Calu3 (cell line): ENCODE data around the gene NTPCR. TPM values are rescaled to one million over a fixed set of nuclear protein-coding genes. Genes with fewer than 3 reads are reported as not detected.
"Not testable (repeated sequence)": the region's sequence is repeated elsewhere in the genome, so short reads cannot be mapped to it uniquely, and the experiment has no call there.

ENCODE experiments used
- BruUV-seq: library from RNA; stranded (reverse); fragments of 400-500 nt; replicated peaks from 2 replicates; lab custom pipeline; 2021; lab: Mats Ljungman, UMichigan
- CTCF ChIA-PET: fragments of 300-600 bp; sonication (Branson Sonifier 250); formaldehyde crosslinking; loops from one replicate; lab custom pipeline; 2022; ENCODE audit warnings: antibody characterized with exemption; lab: Charles Lee
- DNase-seq: peaks from one replicate; pipeline ENCODE4 v3.0.0; 2022
- H3K27ac Mint-ChIP-seq: one replicate; pipeline ENCODE4 v1.8.0; 2022; ENCODE audit warnings: mixed read lengths; ENCODE audit not compliant: unreplicated experiment
- H3K27me3 Mint-ChIP-seq: one replicate; pipeline ENCODE4 v1.8.0; 2022; ENCODE audit warnings: mixed read lengths; ENCODE audit not compliant: unreplicated experiment
- H3K36me3 Mint-ChIP-seq: one replicate; pipeline ENCODE4 v1.8.0; 2022; ENCODE audit warnings: mild to moderate bottlenecking, moderate library complexity, mixed read lengths; ENCODE audit not compliant: insufficient read depth, unreplicated experiment
- H3K4me1 Mint-ChIP-seq: one replicate; pipeline ENCODE4 v1.8.0; 2022; ENCODE audit warnings: mild to moderate bottlenecking, low read depth, mixed read lengths; ENCODE audit not compliant: unreplicated experiment
- H3K4me3 Mint-ChIP-seq: one replicate; pipeline ENCODE4 v1.8.0; 2022; ENCODE audit warnings: mild to moderate bottlenecking, low read depth, moderate library complexity, mixed read lengths; ENCODE audit not compliant: unreplicated experiment
- H3K9me3 Mint-ChIP-seq: one replicate; pipeline ENCODE4 v1.8.0; 2022; ENCODE audit warnings: low read depth, mixed read lengths; ENCODE audit not compliant: unreplicated experiment
- CTCF ChIP-seq: fragments of 200-600 bp; IDR thresholded peaks from one replicate; pipeline ENCODE4 v1.8.0; 2022; ENCODE audit warnings: antibody characterized with exemption; ENCODE audit not compliant: unreplicated experiment
- intact Hi-C: fragments of 100-400 bp; cut with micrococcal nuclease; formaldehyde crosslinking; loops from one replicate; pipeline ENCODE4 v1.10.0; 2022; ENCODE audit not compliant: unreplicated experiment
- total RNA-seq: library from RNA; stranded (reverse); gene quantifications from 2 replicates; pipeline ENCODE4 v1.2.3, GENCODE V29; 2022

NTPCR gene
- total RNA-seq, 1 experiment from 2014 or later: 39.2 TPM

GRCh38 chr1:232996143-232996542 lies 45.7 kb downstream of the NTPCR start:
- TF ChIP-seq CTCF: no peak
- no peak overlapping the region for H3K4me3 Mint-ChIP-seq
- H3K36me3 Mint-ChIP-seq: peaks cover 38% of the 10 kb centered on the region
- no peaks in the 10 kb centered on the region for H3K27me3 Mint-ChIP-seq
- intact Hi-C loops: no loop called here
- H3K9me3 Mint-ChIP-seq: peaks cover 11% of the 10 kb centered on the region
- CTCF ChIA-PET: no interaction called here
- H3K27ac Mint-ChIP-seq: no peak overlapping the region
- DNase-seq: no peak
- no TSS peak for BruUV-seq
- H3K4me1 Mint-ChIP-seq: no peaks in the 10 kb centered on the region

- Mint-ChIP-seq H3K9me3 (peaks cover 13% of the 10 kb centered on the region), H3K27me3 (no peaks in the 10 kb centered on the region), H3K4me3 (no peak overlapping the region), H3K27ac (no peak overlapping the region), H3K4me1 (no peaks in the 10 kb centered on the region), H3K36me3 (peaks cover 37% of the 10 kb centered on the region)
- no TSS peak for BruUV-seq
- intact Hi-C loops: no loop called here
- no peak for TF ChIP-seq CTCF
- CTCF ChIA-PET: no interaction called here
- no peak for DNase-seq
Observed at GRCh38 chr1:232998138-232998537, 47.7 kb downstream of the NTPCR start.

GRCh38 chr1:232998646-232999045 lies 48.2 kb downstream of the NTPCR start:
- BruUV-seq: no TSS peak
- peaks cover 11% of the 10 kb centered on the region for H3K9me3 Mint-ChIP-seq
- no peak overlapping the region for H3K27ac Mint-ChIP-seq
- H3K4me1 Mint-ChIP-seq: no peaks in the 10 kb centered on the region
- peaks cover 35% of the 10 kb centered on the region for H3K36me3 Mint-ChIP-seq
- CTCF ChIA-PET: no interaction called here
- H3K4me3 Mint-ChIP-seq: no peak overlapping the region
- TF ChIP-seq CTCF: no peak
- H3K27me3 Mint-ChIP-seq: no peaks in the 10 kb centered on the region
- no peak for DNase-seq
- intact Hi-C loops: no loop called here

- Mint-ChIP-seq H3K4me3 (no peak overlapping the region), H3K36me3 (peaks cover 28% of the 10 kb centered on the region), H3K27me3 (no peaks in the 10 kb centered on the region), H3K27ac (no peak overlapping the region), H3K9me3 (peaks cover 4% of the 10 kb centered on the region), H3K4me1 (no peaks in the 10 kb centered on the region)
- no TSS peak for BruUV-seq
- CTCF ChIA-PET: no interaction called here
- no peak for TF ChIP-seq CTCF
- no peak for DNase-seq
- intact Hi-C loops: no loop called here
Observed at GRCh38 chr1:232999956-233000625, 49.7 kb downstream of the NTPCR start.

- BruUV-seq, H3K36me3 Mint-ChIP-seq: not testable (repeated sequence)
Observed at GRCh38 chr1:233003638-233004037, 53.2 kb downstream of the NTPCR start.

More at GRCh38 chr1:233003638-233004037, 53.2 kb downstream of the NTPCR start:
- H3K9me3 Mint-ChIP-seq, intact Hi-C loops, DNase-seq, H3K27ac Mint-ChIP-seq, H3K4me1 Mint-ChIP-seq, H3K27me3 Mint-ChIP-seq, CTCF ChIA-PET, H3K4me3 Mint-ChIP-seq: not testable (repeated sequence)
